ENCODE data around the gene PJVK.

DNA sequence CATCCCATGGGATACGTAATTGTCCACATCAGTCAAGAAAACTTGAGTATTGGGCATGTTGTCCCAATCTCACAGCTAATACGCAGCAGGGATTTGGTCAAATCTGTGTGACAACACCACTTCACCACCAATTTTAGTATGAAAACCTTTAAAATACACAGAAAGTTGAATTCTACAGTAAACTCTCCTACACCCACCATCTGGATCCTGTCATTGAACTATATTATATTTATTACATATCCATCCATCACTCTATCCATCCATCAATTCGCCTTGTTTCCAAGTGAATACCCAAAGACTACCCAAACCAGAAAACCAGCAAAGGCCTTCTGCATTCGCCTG, 28.1 kb downstream of the PJVK start:
- peak; percentile 48 for TF ChIP-seq CTCF (conservative IDR thresholded peaks at IDR 0.05; ENCODE audit: low read length)
- TF ChIP-seq EZH2phosphoT487 (IDR thresholded peaks at IDR 0.05; ENCODE audit: borderline replicate concordance, low read depth, low read length), result no peak

Measured in OCI-LY7 (cell line).